ENCODE data around the gene FOXP1. TPM values are rescaled to one million over a fixed set of nuclear protein-coding genes. Genes with fewer than 3 reads are reported as not detected.

Gene FOXP1
- total and polyA plus RNA-seq, 2 donors (not counting 1 experiment from before 2014, with no cell fraction given): 70.3 to 101 TPM

DNA sequence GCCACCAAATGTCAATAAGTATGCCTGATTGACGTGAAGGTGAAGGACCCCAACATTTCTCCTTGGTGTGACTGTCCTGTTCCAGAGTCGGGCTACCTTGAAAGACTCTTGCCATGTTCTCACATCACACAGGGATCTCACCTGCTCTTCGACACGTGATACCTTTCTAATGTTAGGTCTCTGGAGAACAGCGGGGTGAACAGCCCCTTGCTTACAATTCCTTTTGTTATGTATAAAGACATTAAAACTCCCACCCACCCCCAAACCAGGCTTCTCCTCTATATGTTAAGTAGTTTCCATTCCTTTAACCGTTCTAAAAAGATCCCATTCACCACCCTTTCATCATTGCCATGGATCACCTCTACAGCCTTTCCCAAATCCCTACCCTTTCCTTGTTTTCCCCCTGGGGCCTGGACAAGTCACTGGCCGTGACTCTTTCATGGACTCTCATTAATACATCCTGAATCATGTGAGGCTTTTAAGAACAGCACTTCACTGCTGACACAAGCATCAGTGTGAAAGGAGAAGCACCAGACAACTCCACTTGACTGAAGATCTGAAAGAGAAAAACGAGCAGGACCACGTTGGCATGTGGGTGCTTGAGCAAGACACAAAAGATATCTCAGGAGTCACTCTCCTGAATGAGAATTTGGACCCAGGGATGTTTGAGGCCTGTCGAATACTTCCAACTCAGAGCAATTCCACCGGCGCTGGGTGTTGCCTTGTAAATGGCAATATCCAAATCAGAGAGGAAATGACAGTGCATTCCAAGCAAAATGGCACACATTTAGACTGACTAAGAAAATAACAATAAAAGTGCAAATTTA is 115.0 kb downstream of the FOXP1 start:
- H3K27me3 ChIP-seq (ENCODE audit: control insufficient read depth, insufficient read depth, low read length): no peaks in the 10 kb centered on the region
- no peak overlapping the region for H3K27ac ChIP-seq (ENCODE audit: insufficient read depth, low read length)
- no peak overlapping the region for H3K4me2 ChIP-seq (ENCODE audit: extremely low read depth, insufficient read depth, low read length)

DNA sequence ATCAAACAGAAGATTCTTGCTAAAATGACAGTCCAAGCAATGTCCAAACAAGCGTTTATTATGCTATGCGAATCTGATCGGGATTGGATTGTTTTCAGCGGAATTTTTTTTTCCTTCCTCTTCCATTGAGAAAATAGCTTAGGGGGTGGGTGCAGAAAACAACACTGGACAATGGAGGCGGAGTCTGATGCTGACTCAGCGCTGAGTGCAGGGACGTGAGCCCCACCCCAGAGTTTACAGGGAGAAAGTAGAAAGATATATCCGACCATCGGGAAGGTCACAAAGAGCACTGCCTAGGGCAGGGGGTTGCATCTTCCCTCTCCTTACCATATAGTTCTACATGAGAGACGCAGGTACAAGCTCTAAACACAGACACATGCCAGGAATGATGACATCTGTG is 117.0 kb downstream of the FOXP1 start:
- TF ChIP-seq, protein P1, sequence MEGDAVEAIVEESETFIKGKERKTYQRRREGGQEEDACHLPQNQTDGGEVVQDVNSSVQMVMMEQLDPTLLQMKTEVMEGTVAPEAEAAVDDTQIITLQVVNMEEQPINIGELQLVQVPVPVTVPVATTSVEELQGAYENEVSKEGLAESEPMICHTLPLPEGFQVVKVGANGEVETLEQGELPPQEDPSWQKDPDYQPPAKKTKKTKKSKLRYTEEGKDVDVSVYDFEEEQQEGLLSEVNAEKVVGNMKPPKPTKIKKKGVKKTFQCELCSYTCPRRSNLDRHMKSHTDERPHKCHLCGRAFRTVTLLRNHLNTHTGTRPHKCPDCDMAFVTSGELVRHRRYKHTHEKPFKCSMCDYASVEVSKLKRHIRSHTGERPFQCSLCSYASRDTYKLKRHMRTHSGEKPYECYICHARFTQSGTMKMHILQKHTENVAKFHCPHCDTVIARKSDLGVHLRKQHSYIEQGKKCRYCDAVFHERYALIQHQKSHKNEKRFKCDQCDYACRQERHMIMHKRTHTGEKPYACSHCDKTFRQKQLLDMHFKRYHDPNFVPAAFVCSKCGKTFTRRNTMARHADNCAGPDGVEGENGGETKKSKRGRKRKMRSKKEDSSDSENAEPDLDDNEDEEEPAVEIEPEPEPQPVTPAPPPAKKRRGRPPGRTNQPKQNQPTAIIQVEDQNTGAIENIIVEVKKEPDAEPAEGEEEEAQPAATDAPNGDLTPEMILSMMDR (conservative IDR thresholded peaks at IDR 0.05 in 1 of 2, IDR thresholded peaks at IDR 0.05 in 1 of 2; ENCODE audit: low read depth in 1 of 2, low read length in 2 of 2): no peak
- TF ChIP-seq EZH2 (IDR thresholded peaks at IDR 0.05; ENCODE audit: low read length, missing control alignments): no peak
- H3K4me1 ChIP-seq (ENCODE audit: control insufficient read depth, extremely low read depth, insufficient read depth, low read length): no peaks in the 10 kb centered on the region
- no peak overlapping the region for H3K4me2 ChIP-seq (ENCODE audit: extremely low read depth, insufficient read depth, low read length)
- H3K9ac ChIP-seq (ENCODE audit: insufficient read depth, low read length): no peak overlapping the region
- H3K9me3 ChIP-seq (ENCODE audit: control insufficient read depth, insufficient read depth, low read depth, low read length): no peaks in the 10 kb centered on the region
- H4K20me1 ChIP-seq (ENCODE audit: control insufficient read depth, extremely low read depth, insufficient read depth, low read length): no peaks in the 10 kb centered on the region
- H3K27me3 ChIP-seq (ENCODE audit: control insufficient read depth, insufficient read depth, low read length): no peaks in the 10 kb centered on the region
- DNase-seq (ENCODE audit: low read depth in 2 of 2): peak in 1 of 2 donors; percentile 63
- no peak overlapping the region for H3K27ac ChIP-seq (ENCODE audit: insufficient read depth, low read length)
- H3K79me2 ChIP-seq (ENCODE audit: control insufficient read depth, insufficient read depth, low read length): no peaks in the 10 kb centered on the region
- no peak overlapping the region for H3K4me3 ChIP-seq (replicated peaks in 1 of 4; ENCODE audit: control extremely low read depth in 1 of 4, insufficient read depth in 1 of 4, low read depth in 3 of 4, low read length in 4 of 4)
- H2AFZ ChIP-seq (ENCODE audit: low read length): no peak overlapping the region
- H3K36me3 ChIP-seq (ENCODE audit: control insufficient read depth, insufficient read depth, low read length): no peaks in the 10 kb centered on the region

More for the DNA sequence above, 115.0 kb downstream of the FOXP1 start:
- no peak overlapping the region for H2AFZ ChIP-seq (ENCODE audit: low read length)
- H4K20me1 ChIP-seq (ENCODE audit: control insufficient read depth, extremely low read depth, insufficient read depth, low read length): no peaks in the 10 kb centered on the region
- no peaks in the 10 kb centered on the region for H3K4me1 ChIP-seq (ENCODE audit: control insufficient read depth, extremely low read depth, insufficient read depth, low read length)
- no peak overlapping the region for H3K9ac ChIP-seq (ENCODE audit: insufficient read depth, low read length)
- no peak for DNase-seq (ENCODE audit: low read depth in 2 of 2)
- H3K9me3 ChIP-seq (ENCODE audit: control insufficient read depth, insufficient read depth, low read depth, low read length): no peaks in the 10 kb centered on the region
- no peak for TF ChIP-seq EZH2 (IDR thresholded peaks at IDR 0.05; ENCODE audit: low read length, missing control alignments)
- H3K4me3 ChIP-seq (replicated peaks in 1 of 4; ENCODE audit: control extremely low read depth in 1 of 4, insufficient read depth in 1 of 4, low read depth in 3 of 4, low read length in 4 of 4): no peak overlapping the region
- no peaks in the 10 kb centered on the region for H3K36me3 ChIP-seq (ENCODE audit: control insufficient read depth, insufficient read depth, low read length)
- no peaks in the 10 kb centered on the region for H3K79me2 ChIP-seq (ENCODE audit: control insufficient read depth, insufficient read depth, low read length)

DNA sequence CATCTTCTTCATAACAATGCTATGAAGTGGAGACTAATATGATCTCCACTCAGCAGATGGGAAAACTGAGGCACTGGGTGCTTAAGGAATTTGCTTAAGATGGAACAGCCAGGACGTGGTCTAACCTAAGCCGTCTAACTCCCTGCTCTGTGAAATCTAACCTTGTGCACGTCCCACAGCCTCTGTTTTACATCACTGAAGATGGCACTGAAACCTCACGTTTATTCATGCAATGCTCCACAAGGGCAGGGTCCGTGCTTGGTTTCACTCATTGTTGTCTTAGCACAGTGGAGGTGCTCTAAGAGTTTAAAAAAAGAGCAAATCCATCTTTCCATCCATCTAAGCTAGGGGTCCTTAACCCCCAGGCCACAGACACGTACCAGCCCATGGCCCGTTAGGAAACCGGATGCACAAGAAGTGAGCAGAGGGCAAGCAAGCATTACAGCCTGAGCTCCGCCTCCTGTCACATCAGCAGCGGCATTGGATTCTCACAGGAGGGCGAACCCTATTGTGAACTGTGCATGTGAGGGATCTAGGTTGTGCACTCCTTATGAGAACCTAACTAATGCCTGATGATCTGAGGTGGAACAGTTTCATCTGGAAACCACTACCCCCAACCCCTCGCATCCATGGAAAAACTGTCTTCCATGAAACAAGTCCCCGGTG is 118.0 kb downstream of the FOXP1 start:
- H3K4me1 ChIP-seq (ENCODE audit: control insufficient read depth, extremely low read depth, insufficient read depth, low read length): no peaks in the 10 kb centered on the region
- no peak overlapping the region for H3K9ac ChIP-seq (ENCODE audit: insufficient read depth, low read length)
- no peaks in the 10 kb centered on the region for H3K9me3 ChIP-seq (ENCODE audit: control insufficient read depth, insufficient read depth, low read depth, low read length)
- no peaks in the 10 kb centered on the region for H4K20me1 ChIP-seq (ENCODE audit: control insufficient read depth, extremely low read depth, insufficient read depth, low read length)
- H3K36me3 ChIP-seq (ENCODE audit: control insufficient read depth, insufficient read depth, low read length): no peaks in the 10 kb centered on the region
- no peak overlapping the region for H3K27ac ChIP-seq (ENCODE audit: insufficient read depth, low read length)
- H3K4me2 ChIP-seq (ENCODE audit: extremely low read depth, insufficient read depth, low read length): no peak overlapping the region
- H3K27me3 ChIP-seq (ENCODE audit: control insufficient read depth, insufficient read depth, low read length): no peaks in the 10 kb centered on the region
- TF ChIP-seq, protein P1 (conservative IDR thresholded peaks at IDR 0.05 in 1 of 2, IDR thresholded peaks at IDR 0.05 in 1 of 2; ENCODE audit: low read depth in 1 of 2, low read length in 2 of 2): no peak
- no peak for TF ChIP-seq EZH2 (IDR thresholded peaks at IDR 0.05; ENCODE audit: low read length, missing control alignments)
- no peak for DNase-seq (ENCODE audit: low read depth in 2 of 2)
- no peak overlapping the region for H2AFZ ChIP-seq (ENCODE audit: low read length)
- H3K4me3 ChIP-seq (replicated peaks in 1 of 4; ENCODE audit: control extremely low read depth in 1 of 4, insufficient read depth in 1 of 4, low read depth in 3 of 4, low read length in 4 of 4): no peak overlapping the region
- H3K79me2 ChIP-seq (ENCODE audit: control insufficient read depth, insufficient read depth, low read length): no peaks in the 10 kb centered on the region

Measured in fibroblast of lung (primary cell).